Activated naive CD4-positive, alpha-beta T cell treated with anti-CD3 and anti-CD28 coated beads, Interleukin-2, amount 50 U/mL, for 24 hours (primary cell): ENCODE data around the gene KCNAB1.
"Not testable (repeated sequence)": the region's sequence is repeated elsewhere in the genome, so short reads cannot be mapped to it uniquely, and the experiment has no call there.

Experiments used
- H3K27ac Mint-ChIP-seq: one replicate; pipeline ENCODE4 v1.8.0; 2021; ENCODE audit warnings: mild to moderate bottlenecking, mixed read lengths
- H3K27me3 Mint-ChIP-seq: one replicate; pipeline ENCODE4 v1.8.0; 2021; ENCODE audit warnings: mixed read lengths
- H3K36me3 Mint-ChIP-seq: one replicate; pipeline ENCODE4 v1.8.0; 2021; ENCODE audit warnings: mixed read lengths
- H3K4me1 Mint-ChIP-seq: one replicate; pipeline ENCODE4 v1.8.0; 2021; ENCODE audit warnings: mixed read lengths
- H3K4me3 Mint-ChIP-seq: one replicate; pipeline ENCODE4 v1.8.0; 2021; ENCODE audit warnings: mild to moderate bottlenecking, mixed read lengths
- H3K9me3 Mint-ChIP-seq: one replicate; pipeline ENCODE4 v1.8.0; 2021; ENCODE audit warnings: mixed read lengths

The KCNAB1 gene

GRCh38 chr3:156120528-156121251 is at the start of gene KCNAB1:
Gene KCNAB1, plus strand, starts transcription at chr3:156120578.
- H3K27me3 Mint-ChIP-seq, result no peaks in the 10 kb centered on the region
- no peak within 1 kb of the TSS for H3K27ac Mint-ChIP-seq

DNA sequence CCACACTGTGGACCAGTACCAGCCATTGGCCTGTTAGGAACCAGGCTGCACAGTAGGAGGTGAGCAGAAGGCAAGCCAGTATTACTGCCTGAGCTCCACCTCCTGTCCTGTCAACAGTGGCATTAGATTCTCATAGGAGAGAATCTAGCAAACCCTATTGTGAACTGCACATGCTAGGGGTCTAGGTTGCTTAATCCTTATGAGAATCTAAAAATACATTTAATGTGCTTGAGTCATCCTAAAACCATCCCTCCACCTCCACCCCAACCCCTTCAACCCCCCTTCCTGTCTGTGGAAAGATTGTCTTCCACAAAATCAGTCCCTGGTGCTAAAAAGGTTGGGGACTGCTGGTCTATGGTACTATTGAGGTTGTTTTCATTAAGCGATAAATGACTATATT is 49.3 kb upstream of the KCNAB1 start:
- no peak overlapping the region for H3K4me3 Mint-ChIP-seq
- H3K4me1 Mint-ChIP-seq, result no peaks in the 10 kb centered on the region
- no peaks in the 10 kb centered on the region for H3K36me3 Mint-ChIP-seq
- H3K27ac Mint-ChIP-seq, result no peak overlapping the region
- H3K9me3 Mint-ChIP-seq, result no peaks in the 10 kb centered on the region
- H3K27me3 Mint-ChIP-seq, result peaks cover 10% of the 10 kb centered on the region

More at GRCh38 chr3:156120528-156121251, at the start of gene KCNAB1:
- Mint-ChIP-seq H3K9me3 (no peaks in the 10 kb centered on the region), H3K4me1 (no peaks in the 10 kb centered on the region), H3K4me3 (no peak within 1 kb of the TSS), H3K36me3 (no peaks in the 10 kb centered on the region)

GRCh38 chr3:156072950-156073657 is 47.3 kb upstream of the KCNAB1 start:
- H3K36me3 Mint-ChIP-seq, H3K4me3 Mint-ChIP-seq, H3K27me3 Mint-ChIP-seq, H3K9me3 Mint-ChIP-seq, H3K27ac Mint-ChIP-seq, H3K4me1 Mint-ChIP-seq: not testable (repeated sequence)

- no peaks in the 10 kb centered on the region for H3K36me3 Mint-ChIP-seq
- H3K4me3 Mint-ChIP-seq, result no peak overlapping the region
- no peak overlapping the region for H3K27ac Mint-ChIP-seq
- H3K4me1 Mint-ChIP-seq, result no peaks in the 10 kb centered on the region
- peaks cover 6% of the 10 kb centered on the region for H3K27me3 Mint-ChIP-seq
- H3K9me3 Mint-ChIP-seq, result no peaks in the 10 kb centered on the region
Observed at GRCh38 chr3:156090126-156090525, 30.3 kb upstream of the KCNAB1 start.

DNA sequence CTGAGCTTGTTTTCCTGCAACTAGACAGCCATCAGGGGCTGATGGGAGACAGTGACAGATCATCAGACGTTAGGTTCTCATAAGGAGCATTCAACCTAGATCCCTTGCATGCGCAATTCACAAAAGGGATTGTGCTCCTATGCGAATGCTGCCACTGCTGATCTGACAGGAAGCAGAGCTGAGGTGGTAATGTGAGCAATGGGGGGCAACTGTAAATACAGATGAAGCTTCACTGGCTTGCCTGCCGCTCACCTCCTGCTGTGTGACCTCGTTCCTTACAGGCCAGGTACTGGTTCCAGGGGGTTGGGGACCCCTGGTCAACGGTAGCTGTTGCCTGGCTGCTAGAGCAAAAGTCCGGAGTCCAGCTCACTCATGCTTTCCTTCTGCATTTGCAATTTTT is 26.4 kb upstream of the KCNAB1 start:
- H3K36me3 Mint-ChIP-seq, result no peaks in the 10 kb centered on the region
- H3K27ac Mint-ChIP-seq, result no peak overlapping the region
- H3K9me3 Mint-ChIP-seq, result no peaks in the 10 kb centered on the region
- H3K4me1 Mint-ChIP-seq, result no peaks in the 10 kb centered on the region
- H3K27me3 Mint-ChIP-seq, result peaks cover 10% of the 10 kb centered on the region
- H3K4me3 Mint-ChIP-seq, result no peak overlapping the region

- no peak overlapping the region for H3K27ac Mint-ChIP-seq
- peaks cover 11% of the 10 kb centered on the region for H3K27me3 Mint-ChIP-seq
- H3K9me3 Mint-ChIP-seq, result no peaks in the 10 kb centered on the region
- H3K4me3 Mint-ChIP-seq, result no peak overlapping the region
- H3K4me1 Mint-ChIP-seq, result no peaks in the 10 kb centered on the region
- no peaks in the 10 kb centered on the region for H3K36me3 Mint-ChIP-seq
Observed at GRCh38 chr3:156094391-156094790, 26.0 kb upstream of the KCNAB1 start.

DNA sequence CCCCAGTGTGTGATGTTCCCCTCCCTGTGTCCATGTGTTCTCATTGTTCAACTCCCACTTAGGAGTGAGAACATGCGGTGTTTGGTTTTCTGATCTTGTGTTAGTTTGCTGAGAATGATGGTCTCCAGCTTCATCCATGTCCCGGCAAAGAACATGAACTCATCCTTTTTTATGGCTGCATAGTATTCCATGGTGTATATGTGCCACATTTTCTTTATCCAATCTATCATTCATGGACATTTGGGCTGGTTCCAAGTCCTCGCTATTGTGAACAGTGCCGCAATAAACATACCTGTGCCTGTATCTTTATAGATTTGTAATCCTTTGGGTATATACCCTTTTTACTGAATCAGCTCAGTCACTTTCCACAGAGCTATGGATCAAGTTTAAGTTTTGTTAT is 24.7 kb upstream of the KCNAB1 start:
- not testable (repeated sequence) for H3K27ac Mint-ChIP-seq, H3K9me3 Mint-ChIP-seq, H3K36me3 Mint-ChIP-seq, H3K4me1 Mint-ChIP-seq, H3K4me3 Mint-ChIP-seq
- H3K27me3 Mint-ChIP-seq, result peaks cover 11% of the 10 kb centered on the region

DNA sequence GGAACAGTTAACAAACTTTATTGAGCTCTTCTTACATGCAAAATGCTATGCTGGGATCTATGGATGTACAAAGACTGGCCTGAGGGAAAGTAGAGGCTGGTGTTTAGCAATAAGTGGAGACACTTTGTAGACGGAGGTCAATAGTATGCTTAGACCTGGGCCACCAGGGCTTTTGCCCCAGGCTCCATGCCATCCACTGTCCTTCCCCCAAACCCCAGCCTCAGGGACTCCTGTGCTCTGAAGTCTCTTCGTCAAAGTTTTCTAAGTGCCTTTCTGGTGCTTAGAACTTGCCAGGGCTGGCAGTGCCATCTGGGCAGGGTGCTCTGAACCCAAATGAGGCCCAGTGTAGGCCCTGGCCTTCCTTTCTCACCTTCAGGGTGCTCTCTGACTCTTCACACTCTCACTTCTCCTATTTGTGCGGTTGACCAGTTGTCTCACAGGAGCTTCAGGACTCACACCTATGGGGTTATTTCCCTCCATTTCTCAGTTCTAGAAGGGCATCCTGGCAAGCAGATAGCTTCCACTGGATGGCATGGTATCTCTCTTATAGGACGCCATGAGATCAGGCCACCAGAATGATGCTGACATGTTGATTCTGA is 21.8 kb upstream of the KCNAB1 start:
- H3K27ac Mint-ChIP-seq, result no peak overlapping the region
- no peaks in the 10 kb centered on the region for H3K36me3 Mint-ChIP-seq
- peaks cover 7% of the 10 kb centered on the region for H3K27me3 Mint-ChIP-seq
- no peaks in the 10 kb centered on the region for H3K4me1 Mint-ChIP-seq
- no peaks in the 10 kb centered on the region for H3K9me3 Mint-ChIP-seq
- no peak overlapping the region for H3K4me3 Mint-ChIP-seq

DNA sequence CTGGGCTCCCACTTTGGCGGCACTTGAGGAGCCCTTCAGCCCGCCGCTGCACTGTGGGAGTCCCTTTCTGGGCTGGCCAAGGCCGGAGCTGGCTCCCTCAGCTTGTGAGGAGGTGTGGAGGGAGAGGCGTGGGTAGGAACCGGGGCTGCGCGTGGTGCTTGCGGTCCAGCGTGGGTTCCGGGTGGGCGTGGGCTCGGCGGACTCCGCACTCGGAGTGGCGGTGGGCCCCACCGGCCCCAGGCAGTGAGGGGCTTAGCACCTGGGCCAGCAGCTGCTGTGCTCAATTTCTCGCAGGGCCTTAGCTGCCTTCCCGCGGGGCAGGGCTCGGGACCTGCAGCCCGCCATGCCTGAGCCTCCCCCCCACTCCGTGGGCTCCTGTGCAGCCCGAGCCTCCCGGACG is 21.0 kb upstream of the KCNAB1 start:
- not testable (repeated sequence) for H3K27ac Mint-ChIP-seq, H3K9me3 Mint-ChIP-seq, H3K4me3 Mint-ChIP-seq, H3K36me3 Mint-ChIP-seq, H3K4me1 Mint-ChIP-seq, H3K27me3 Mint-ChIP-seq

- not testable (repeated sequence) for H3K4me3 Mint-ChIP-seq, H3K27ac Mint-ChIP-seq, H3K4me1 Mint-ChIP-seq, H3K9me3 Mint-ChIP-seq, H3K27me3 Mint-ChIP-seq, H3K36me3 Mint-ChIP-seq
Observed at GRCh38 chr3:156099984-156100383, 20.4 kb upstream of the KCNAB1 start.

GRCh38 chr3:156102267-156102931 is 18.0 kb upstream of the KCNAB1 start:
- peaks cover 1% of the 10 kb centered on the region for H3K27me3 Mint-ChIP-seq
- no peaks in the 10 kb centered on the region for H3K9me3 Mint-ChIP-seq
- H3K4me1 Mint-ChIP-seq, result no peaks in the 10 kb centered on the region
- H3K27ac Mint-ChIP-seq, result no peak overlapping the region
- no peak overlapping the region for H3K4me3 Mint-ChIP-seq
- no peaks in the 10 kb centered on the region for H3K36me3 Mint-ChIP-seq

GRCh38 chr3:156106721-156107373 is 13.5 kb upstream of the KCNAB1 start:
- H3K27ac Mint-ChIP-seq, result no peak overlapping the region
- H3K36me3 Mint-ChIP-seq, result no peaks in the 10 kb centered on the region
- no peaks in the 10 kb centered on the region for H3K9me3 Mint-ChIP-seq
- H3K4me3 Mint-ChIP-seq, result no peak overlapping the region
- no peaks in the 10 kb centered on the region for H3K27me3 Mint-ChIP-seq
- H3K4me1 Mint-ChIP-seq, result no peaks in the 10 kb centered on the region

DNA sequence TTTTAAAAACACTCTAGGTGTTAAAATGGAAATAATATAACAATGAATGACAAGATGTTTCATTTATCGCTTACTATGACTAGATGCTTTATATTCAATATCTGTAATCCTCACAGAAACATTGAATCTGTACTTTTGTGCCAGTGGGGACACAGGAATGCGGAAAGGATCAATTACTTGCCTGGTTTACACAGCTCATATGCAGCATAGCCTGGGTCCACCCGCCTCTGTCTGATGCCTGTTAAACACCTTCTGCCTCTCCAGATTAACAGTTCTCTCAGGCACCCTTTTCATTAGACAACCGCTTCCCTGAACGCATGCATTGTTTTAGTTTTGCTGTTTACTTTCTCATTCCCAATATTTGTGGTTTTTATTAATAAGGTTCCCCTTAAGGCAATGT is 12.9 kb upstream of the KCNAB1 start:
- H3K36me3 Mint-ChIP-seq, result no peaks in the 10 kb centered on the region

DNA sequence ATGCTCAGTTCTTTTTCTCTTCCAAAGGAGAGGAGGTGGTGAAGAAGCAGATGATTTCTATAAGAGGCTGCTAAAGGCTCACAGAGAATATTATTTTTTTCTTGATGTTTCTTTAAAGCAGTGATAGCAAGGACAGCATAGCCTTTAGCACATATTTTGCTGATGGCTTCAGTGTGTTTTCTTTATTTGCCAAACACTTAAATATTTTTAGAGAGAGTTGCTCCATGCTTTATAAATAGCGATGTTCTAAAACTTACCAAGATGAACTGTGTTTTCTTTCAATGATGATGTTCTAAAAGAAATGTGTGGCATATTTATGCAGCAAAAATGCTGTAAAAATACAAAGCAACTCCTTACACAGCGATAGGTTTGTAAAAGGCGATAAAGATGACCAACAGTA is 11.8 kb upstream of the KCNAB1 start:
- no peak overlapping the region for H3K27ac Mint-ChIP-seq
- H3K4me1 Mint-ChIP-seq, result no peaks in the 10 kb centered on the region
- no peak overlapping the region for H3K4me3 Mint-ChIP-seq
- H3K27me3 Mint-ChIP-seq, result no peaks in the 10 kb centered on the region
- no peaks in the 10 kb centered on the region for H3K36me3 Mint-ChIP-seq
- H3K9me3 Mint-ChIP-seq, result no peaks in the 10 kb centered on the region

More for the DNA sequence above, 12.9 kb upstream of the KCNAB1 start:
- Mint-ChIP-seq H3K4me3 (no peak overlapping the region), H3K27me3 (no peaks in the 10 kb centered on the region), H3K27ac (no peak overlapping the region), H3K9me3 (no peaks in the 10 kb centered on the region), H3K4me1 (no peaks in the 10 kb centered on the region)

- no peaks in the 10 kb centered on the region for H3K36me3 Mint-ChIP-seq
- no peaks in the 10 kb centered on the region for H3K4me1 Mint-ChIP-seq
- no peak overlapping the region for H3K27ac Mint-ChIP-seq
- H3K27me3 Mint-ChIP-seq, result peaks cover 6% of the 10 kb centered on the region
- H3K4me3 Mint-ChIP-seq, result no peak overlapping the region
- no peaks in the 10 kb centered on the region for H3K9me3 Mint-ChIP-seq
Observed at GRCh38 chr3:156109989-156110388, 10.4 kb upstream of the KCNAB1 start.
